DMS53 (cell line): ENCODE data around the gene MAPK10.
A peak's percentile ranks its signal among the peaks of the same experiment; 100 is the strongest.

ENCODE experiments used
- DNase-seq: peaks from one replicate; lab custom pipeline; 2025; lab: John Stamatoyannopoulos, UW

Gene MAPK10

GRCh38 chr4:86359944-86360478, at the start of gene MAPK10:
MAPK10 (minus strand) TSS chr4:86360053.
- DNase-seq = peak; percentile 98

DNA sequence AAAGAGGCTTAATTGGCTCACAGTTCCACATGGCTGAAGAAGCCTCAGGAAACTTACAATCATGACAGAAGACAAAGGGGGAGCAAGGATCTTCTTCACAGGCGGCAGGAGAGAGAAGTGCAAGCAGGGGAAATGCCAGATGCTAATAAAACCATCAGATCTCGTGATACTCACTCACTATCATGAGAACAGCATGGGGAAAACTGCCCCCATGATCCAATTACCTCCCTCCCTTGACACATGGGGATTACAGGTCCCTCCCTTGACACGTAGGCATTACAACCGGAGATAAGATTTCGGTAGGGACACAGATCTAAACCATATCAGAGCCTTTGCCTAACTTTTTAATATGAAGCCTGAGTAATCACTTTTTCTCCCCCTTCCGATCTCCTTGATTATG, 43.7 kb upstream of the MAPK10 start:
- no peak for DNase-seq

- DNase-seq = no peak
These were observed 42.0 kb upstream of the MAPK10 start for GRCh38 chr4:86401826-86402225.

DNA sequence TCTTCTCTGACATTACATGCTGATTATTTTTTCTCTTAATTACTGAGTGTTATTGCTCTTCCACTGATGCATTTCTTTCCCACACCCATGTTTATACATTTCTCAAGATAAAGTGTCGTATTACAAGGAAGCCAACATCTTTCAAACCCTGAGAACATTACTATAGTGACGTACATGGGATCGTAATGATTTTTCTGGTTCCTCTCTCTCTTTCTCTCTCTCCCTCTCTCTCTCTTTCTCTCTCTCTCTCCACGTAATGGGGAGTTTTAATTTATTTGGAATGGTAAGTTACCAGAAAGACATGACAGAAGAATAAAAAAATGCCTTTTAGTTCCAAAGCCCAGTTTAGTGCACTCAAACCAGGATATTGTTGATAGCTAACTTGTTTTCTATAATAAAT, 40.4 kb upstream of the MAPK10 start:
- no peak for DNase-seq

GRCh38 chr4:86398187-86398586, 38.3 kb upstream of the MAPK10 start:
- DNase-seq = no peak

- DNase-seq = no peak
These were observed 33.9 kb upstream of the MAPK10 start for GRCh38 chr4:86393749-86394148.

GRCh38 chr4:86389664-86390063, 29.8 kb upstream of the MAPK10 start:
- DNase-seq = no peak

GRCh38 chr4:86388252-86388651, 28.4 kb upstream of the MAPK10 start:
- no peak for DNase-seq

DNA sequence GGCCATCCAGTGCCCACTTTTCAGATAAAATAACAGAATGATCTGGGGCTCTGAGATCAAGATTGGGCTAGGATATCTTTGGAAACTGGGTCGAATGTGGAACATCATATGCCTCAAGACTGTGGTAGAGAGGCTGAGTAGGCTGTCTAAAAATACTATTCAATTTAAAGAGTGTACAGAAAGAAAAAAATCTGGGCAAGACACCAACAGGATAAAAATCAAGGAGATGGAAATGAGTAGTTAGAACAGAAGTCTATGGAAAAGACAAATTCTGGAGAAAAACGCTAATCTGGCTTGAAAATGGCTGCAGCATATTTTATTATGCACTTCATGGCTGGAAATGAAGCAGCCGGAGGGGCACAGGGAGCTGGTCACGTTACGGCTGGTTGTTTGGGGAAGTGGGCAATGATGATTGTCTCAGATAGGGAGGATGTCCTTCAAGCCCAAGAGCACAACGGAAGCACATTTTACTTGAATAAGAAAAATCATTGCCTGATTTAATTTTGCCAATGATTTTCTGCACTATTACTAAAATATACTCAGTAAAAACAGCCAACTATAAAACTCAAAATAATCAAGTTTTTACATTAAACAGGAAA, 27.1 kb upstream of the MAPK10 start:
- DNase-seq = no peak

DNA sequence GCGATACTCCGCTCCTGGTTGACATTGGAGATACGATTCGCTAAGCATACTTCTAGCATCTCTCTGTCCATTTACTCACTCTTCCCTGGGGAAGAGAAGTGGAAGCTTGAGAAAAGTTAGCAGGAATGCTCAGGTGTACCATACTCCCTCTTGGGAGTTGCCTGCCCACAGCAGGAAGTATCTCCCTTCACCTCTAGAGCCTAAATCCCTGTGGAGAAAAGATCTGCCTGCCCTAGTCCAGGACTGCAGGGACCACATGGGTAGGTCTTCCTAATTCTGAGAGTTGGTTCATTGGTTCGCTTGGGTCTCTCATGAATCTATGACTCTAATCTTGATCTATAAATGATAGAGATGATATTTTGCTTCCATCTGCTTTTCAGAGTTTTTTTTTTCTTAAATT, 26.3 kb upstream of the MAPK10 start:
- DNase-seq = no peak

DNA sequence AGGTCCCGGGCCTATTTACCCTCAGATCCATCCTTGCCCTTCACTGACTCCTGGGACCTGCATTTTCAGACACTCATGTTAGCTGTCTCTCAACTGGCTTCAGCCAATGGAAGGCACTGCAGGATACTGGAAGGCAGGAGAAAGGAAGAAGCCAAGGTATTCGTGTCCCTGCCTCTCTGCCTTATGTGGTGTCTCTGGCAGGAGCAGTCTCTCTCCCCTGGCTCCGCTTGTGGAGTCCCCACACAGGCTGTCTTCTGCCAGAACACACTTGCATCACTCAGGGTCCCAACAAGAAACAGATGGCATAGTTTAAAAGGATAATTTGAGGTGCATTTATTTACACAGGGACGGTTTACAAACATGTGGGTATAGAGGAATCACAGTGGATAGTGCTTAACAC, 21.6 kb upstream of the MAPK10 start:
- no peak for DNase-seq

- no peak for DNase-seq
These were observed 20.4 kb upstream of the MAPK10 start for GRCh38 chr4:86380181-86380724.

DNA sequence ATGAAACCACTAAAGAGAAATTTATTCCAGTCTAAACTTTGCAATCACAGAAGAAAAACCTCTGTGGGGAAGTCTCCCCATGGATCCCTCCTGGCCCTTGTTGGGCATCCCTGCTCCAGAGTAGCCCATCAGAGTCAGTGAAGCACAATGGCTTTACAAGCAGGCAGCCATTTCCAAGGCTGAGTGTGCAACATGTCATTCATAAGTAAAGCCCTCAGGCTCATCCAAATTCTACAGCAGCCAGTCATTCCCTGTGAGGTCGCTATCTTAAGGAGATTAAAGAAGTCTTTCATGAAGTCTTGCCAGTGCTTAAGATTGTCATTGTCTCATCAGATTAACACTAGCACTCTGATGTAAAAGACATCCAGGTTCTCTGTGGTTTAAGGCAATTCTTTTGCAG, 17.0 kb upstream of the MAPK10 start:
- DNase-seq = no peak

- DNase-seq = no peak
These were observed 8.6 kb upstream of the MAPK10 start for GRCh38 chr4:86368433-86368832.

GRCh38 chr4:86367577-86367976, 7.7 kb upstream of the MAPK10 start:
- no peak for DNase-seq

GRCh38 chr4:86366920-86367319, 7.1 kb upstream of the MAPK10 start:
- DNase-seq = no peak

GRCh38 chr4:86362510-86362909, 2.7 kb upstream of the MAPK10 start:
- DNase-seq = no peak

GRCh38 chr4:86358257-86358656, 1.6 kb downstream of the MAPK10 start:
- DNase-seq = peak; percentile 36

- peak; percentile 40 for DNase-seq
These were observed 2.2 kb downstream of the MAPK10 start for GRCh38 chr4:86357608-86358007.

DNA sequence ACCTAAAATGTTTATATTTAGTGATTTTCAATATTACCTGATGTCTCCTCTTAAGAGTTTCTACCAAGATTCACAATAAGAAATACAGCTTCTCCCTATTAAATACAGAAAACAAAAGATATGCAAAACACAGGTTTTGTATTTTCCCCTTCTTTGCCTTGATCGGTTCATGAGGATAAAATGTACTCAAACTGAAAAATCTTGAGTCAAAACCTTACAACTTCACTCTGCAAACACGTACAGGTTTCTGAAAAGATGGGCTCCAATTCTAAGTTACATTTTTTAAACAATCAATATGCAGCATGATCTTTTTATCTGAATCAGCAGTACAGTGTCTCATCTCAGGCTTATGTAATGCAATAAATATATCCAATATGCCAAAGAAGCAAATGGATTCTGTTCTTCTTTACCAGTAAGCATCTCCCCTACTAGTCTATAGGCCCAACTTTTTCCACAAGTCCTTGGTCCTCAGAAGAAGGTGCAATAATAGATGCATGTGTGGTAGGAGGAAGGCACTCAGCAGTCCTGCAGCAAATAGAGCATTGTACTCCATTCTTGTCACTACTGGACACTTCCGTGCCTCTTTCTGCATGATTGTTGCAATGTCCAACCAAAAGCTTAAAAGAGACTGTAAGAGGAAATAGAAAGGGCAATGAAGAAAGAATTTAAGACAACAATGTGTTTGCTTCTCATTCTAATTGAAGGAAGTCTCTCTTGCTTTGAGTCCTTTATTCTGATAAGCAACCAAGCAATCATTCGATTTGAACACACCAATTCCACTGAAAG, 3.2 kb downstream of the MAPK10 start:
- no peak for DNase-seq

- no peak for DNase-seq
These were observed 5.5 kb downstream of the MAPK10 start for GRCh38 chr4:86354390-86354789.

GRCh38 chr4:86346320-86346719, 13.5 kb downstream of the MAPK10 start:
- DNase-seq = no peak

DNA sequence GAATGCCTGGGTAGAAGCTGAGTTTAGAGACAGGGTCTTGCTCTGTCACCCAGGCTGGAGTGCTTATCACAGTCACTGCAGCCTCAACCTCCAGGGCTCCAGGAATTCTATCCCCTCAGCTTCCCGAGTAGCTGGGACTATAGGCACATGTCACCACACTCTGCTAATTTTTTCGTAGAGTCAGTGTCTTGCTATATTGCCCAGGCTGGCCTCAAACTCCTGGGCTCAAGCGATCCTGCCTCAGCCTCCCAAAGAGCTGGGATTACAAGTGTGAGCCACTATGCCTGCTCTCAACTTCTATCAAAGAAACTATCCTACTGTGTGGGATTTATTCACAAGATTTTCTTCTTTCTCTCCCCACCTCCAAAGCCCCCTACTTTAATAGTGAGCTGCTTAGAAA, 15.7 kb downstream of the MAPK10 start:
- DNase-seq = no peak
